ENCODE data around the gene TSPAN14. TPM values are rescaled to one million over a fixed set of nuclear protein-coding genes. Genes with fewer than 3 reads are reported as not detected.

TSPAN14 gene
- total and polyA plus RNA-seq, 2 of the 13 experiments (the other 11 are each of a cell fraction or from before 2014, with no cell fraction given): 24.1 to 80.6 TPM

GRCh38 chr10:80464557-80465450 lies 10.7 kb downstream of the TSPAN14 start (continued):
- TF ChIP-seq SP4 (CRISPR knock-in tag; IDR thresholded peaks at IDR 0.05): peak; percentile 15; the same call in 1 of the 2 replicates
- peak; percentile 53; the same call in 1 of the 2 replicates for TF ChIP-seq NR2F6 (IDR thresholded peaks at IDR 0.05)
- peak; percentile 56 for TF ChIP-seq NR2F6 (CRISPR knock-in tag; IDR thresholded peaks at IDR 0.05)
- no peak for TF ChIP-seq HNRNPH1 (optimal IDR thresholded peaks at IDR 0.05; ENCODE audit: low read depth, low read length)
- no peak for TF ChIP-seq ZBTB10 (CRISPR knock-in tag; IDR thresholded peaks at IDR 0.05; ENCODE audit: borderline replicate concordance)
- no peak for TF ChIP-seq KLF13 (CRISPR knock-in tag; IDR thresholded peaks at IDR 0.05)
- TF ChIP-seq, protein P1, sequence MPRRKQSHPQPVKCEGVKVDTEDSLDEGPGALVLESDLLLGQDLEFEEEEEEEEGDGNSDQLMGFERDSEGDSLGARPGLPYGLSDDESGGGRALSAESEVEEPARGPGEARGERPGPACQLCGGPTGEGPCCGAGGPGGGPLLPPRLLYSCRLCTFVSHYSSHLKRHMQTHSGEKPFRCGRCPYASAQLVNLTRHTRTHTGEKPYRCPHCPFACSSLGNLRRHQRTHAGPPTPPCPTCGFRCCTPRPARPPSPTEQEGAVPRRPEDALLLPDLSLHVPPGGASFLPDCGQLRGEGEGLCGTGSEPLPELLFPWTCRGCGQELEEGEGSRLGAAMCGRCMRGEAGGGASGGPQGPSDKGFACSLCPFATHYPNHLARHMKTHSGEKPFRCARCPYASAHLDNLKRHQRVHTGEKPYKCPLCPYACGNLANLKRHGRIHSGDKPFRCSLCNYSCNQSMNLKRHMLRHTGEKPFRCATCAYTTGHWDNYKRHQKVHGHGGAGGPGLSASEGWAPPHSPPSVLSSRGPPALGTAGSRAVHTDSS (CRISPR knock-in tag; conservative IDR thresholded peaks at IDR 0.05): no peak
- TF ChIP-seq ZNF614 (CRISPR knock-in tag; IDR thresholded peaks at IDR 0.05; ENCODE audit: borderline replicate concordance): no peak
- TF ChIP-seq ZBTB21 (CRISPR knock-in tag; IDR thresholded peaks at IDR 0.05): no peak
- no peak for TF ChIP-seq ZNF597 (CRISPR knock-in tag; IDR thresholded peaks at IDR 0.05)
- peak; percentile 86 for TF ChIP-seq XRCC5 (optimal IDR thresholded peaks at IDR 0.05; ENCODE audit: low read length)
- no peak for TF ChIP-seq ZNF777 (CRISPR knock-in tag; IDR thresholded peaks at IDR 0.05)
- no peak for TF ChIP-seq PHF20 (CRISPR knock-in tag; IDR thresholded peaks at IDR 0.05)
- no peak for TF ChIP-seq DNMT1 (CRISPR knock-in tag; IDR thresholded peaks at IDR 0.05)
- TF ChIP-seq SPEN (CRISPR knock-in tag; IDR thresholded peaks at IDR 0.05; ENCODE audit: low read depth): no peak
- TF ChIP-seq, protein P2, sequence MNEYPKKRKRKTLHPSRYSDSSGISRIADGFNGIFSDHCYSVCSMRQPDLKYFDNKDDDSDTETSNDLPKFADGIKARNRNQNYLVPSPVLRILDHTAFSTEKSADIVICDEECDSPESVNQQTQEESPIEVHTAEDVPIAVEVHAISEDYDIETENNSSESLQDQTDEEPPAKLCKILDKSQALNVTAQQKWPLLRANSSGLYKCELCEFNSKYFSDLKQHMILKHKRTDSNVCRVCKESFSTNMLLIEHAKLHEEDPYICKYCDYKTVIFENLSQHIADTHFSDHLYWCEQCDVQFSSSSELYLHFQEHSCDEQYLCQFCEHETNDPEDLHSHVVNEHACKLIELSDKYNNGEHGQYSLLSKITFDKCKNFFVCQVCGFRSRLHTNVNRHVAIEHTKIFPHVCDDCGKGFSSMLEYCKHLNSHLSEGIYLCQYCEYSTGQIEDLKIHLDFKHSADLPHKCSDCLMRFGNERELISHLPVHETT (CRISPR knock-in tag; conservative IDR thresholded peaks at IDR 0.05): no peak
- TF ChIP-seq, protein P3, sequence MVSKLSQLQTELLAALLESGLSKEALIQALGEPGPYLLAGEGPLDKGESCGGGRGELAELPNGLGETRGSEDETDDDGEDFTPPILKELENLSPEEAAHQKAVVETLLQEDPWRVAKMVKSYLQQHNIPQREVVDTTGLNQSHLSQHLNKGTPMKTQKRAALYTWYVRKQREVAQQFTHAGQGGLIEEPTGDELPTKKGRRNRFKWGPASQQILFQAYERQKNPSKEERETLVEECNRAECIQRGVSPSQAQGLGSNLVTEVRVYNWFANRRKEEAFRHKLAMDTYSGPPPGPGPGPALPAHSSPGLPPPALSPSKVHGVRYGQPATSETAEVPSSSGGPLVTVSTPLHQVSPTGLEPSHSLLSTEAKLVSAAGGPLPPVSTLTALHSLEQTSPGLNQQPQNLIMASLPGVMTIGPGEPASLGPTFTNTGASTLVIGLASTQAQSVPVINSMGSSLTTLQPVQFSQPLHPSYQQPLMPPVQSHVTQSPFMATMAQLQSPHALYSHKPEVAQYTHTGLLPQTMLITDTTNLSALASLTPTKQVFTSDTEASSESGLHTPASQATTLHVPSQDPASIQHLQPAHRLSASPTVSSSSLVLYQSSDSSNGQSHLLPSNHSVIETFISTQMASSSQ (IDR thresholded peaks at IDR 0.05; ENCODE audit: low read depth): no peak
- TF ChIP-seq, protein P3 (CRISPR knock-in tag; IDR thresholded peaks at IDR 0.05; ENCODE audit: borderline replicate concordance): no peak; the same call in 1 of the 2 replicates
